Coronary artery (tissue), 2 donors: Measurements from ENCODE around the gene SPATA22.
"Not testable (repeated sequence)": the region's sequence is repeated elsewhere in the genome, so short reads cannot be mapped to it uniquely, and the experiment has no call there.

Source experiments
- DNase-seq: peaks from one replicate; pipeline ENCODE4 v3.0.0-alpha.2; 2017; ENCODE audit warnings: low spot score
- H3K27ac ChIP-seq, 2 donors: fragments of 200-600 bp; sonication (generic); one replicate each; pipeline ENCODE4 v1.5.1; 2016 to 2019
- H3K4me3 ChIP-seq: fragments of 200-600 bp; sonication (generic); 2 replicates; pipeline ENCODE4 v1.5.1; 2016; ENCODE audit warnings: mild to moderate bottlenecking, moderate library complexity
- CTCF ChIP-seq: fragments of 200-600 bp; sonication (generic); IDR thresholded peaks from one replicate; pipeline ENCODE4 v1.5.1; 2019; ENCODE audit warnings: antibody characterized with exemption

SPATA22 gene

GRCh38 chr17:3471599-3471998 is at the start of gene SPATA22:
Gene SPATA22 (minus strand): TSS chr17:3471819. CDS start chr17:3469325, 2,494 bp downstream.
- H3K27ac ChIP-seq: no peak within 1 kb of the TSS
- TF ChIP-seq CTCF: no peak
- DNase-seq: no peak
- no peak within 1 kb of the TSS for H3K4me3 ChIP-seq

- H3K4me3 ChIP-seq, H3K27ac ChIP-seq, DNase-seq: not testable (repeated sequence)
These were observed 47.9 kb upstream of the SPATA22 start for GRCh38 chr17:3519472-3519871.

GRCh38 chr17:3514873-3515272 is 43.3 kb upstream of the SPATA22 start:
- DNase-seq: no peak
- TF ChIP-seq CTCF: no peak
- Histone ChIP-seq H3K4me3 (no peak overlapping the region), H3K27ac (no peak overlapping the region)

- H3K27ac ChIP-seq, H3K4me3 ChIP-seq, DNase-seq: not testable (repeated sequence)
These were observed 42.5 kb upstream of the SPATA22 start for GRCh38 chr17:3514167-3514566.

GRCh38 chr17:3513305-3514035 is 41.9 kb upstream of the SPATA22 start:
- no peak for DNase-seq
- H3K27ac ChIP-seq: peak overlapping the region; percentile 77 to 92
- TF ChIP-seq CTCF: no peak
- H3K4me3 ChIP-seq: peak overlapping the region; percentile 32

GRCh38 chr17:3512505-3513171 is 41.0 kb upstream of the SPATA22 start:
- Histone ChIP-seq H3K4me3 (peak overlapping the region; percentile 32), H3K27ac (peak overlapping the region; percentile 77 to 92)
- peak; percentile 85 for DNase-seq
- no peak for TF ChIP-seq CTCF

- no peak for TF ChIP-seq CTCF
- H3K4me3 ChIP-seq: no peak overlapping the region
- peak overlapping the region; percentile 77 to 92 for H3K27ac ChIP-seq
- no peak for DNase-seq
These were observed 40.4 kb upstream of the SPATA22 start for GRCh38 chr17:3511852-3512504.

- Histone ChIP-seq H3K4me3 (no peak overlapping the region), H3K27ac (no peak overlapping the region)
- TF ChIP-seq CTCF: no peak
- no peak for DNase-seq
These were observed 38.5 kb upstream of the SPATA22 start for GRCh38 chr17:3510090-3510489.
